A549 (cell line): ENCODE measurements around the gene DBF4.

Source experiments
- CHD2 ChIP-seq: fragments of 150-350 bp; IDR thresholded peaks from 2 replicates; pipeline ENCODE4 v1.6.1; 2014; ENCODE audit warnings: low read length; ENCODE audit not compliant: partially characterized antibody
- CTCF ChIP-seq: fragments of >200 bp; sonication (Bioruptor Twin); formaldehyde crosslinking; IDR thresholded peaks from 3 replicates; pipeline ENCODE4 v1.5.1; 2016
- EP300 ChIP-seq, 2 experiments: fragments of >200 bp; sonication (Bioruptor Twin); formaldehyde crosslinking; IDR thresholded peaks; 2 replicates in 1 of 2; 3 replicates in 1 of 2; pipeline ENCODE4 v1.6.1; 2016 to 2017
- HOXA7 ChIP-seq: fragments of 250-450 bp; sonication (Bioruptor Pico); IDR thresholded peaks from 2 replicates; pipeline ENCODE4 v1.5.0; 2020; ENCODE audit warnings: mild to moderate bottlenecking, moderate library complexity
- JUN ChIP-seq, 2 experiments: fragments of >200 bp; sonication (Bioruptor Twin); formaldehyde crosslinking; IDR thresholded peaks; 2 replicates in 1 of 2; 3 replicates in 1 of 2; pipeline ENCODE4 v1.6.1; 2016 to 2017
- JUNB ChIP-seq: fragments of >200 bp; sonication (Bioruptor Twin); formaldehyde crosslinking; IDR thresholded peaks from 2 replicates; pipeline ENCODE4 v1.6.1; 2016
- KDM5A ChIP-seq: fragments of 200-600 bp; sonication (generic); IDR thresholded peaks from 2 replicates; pipeline ENCODE4 v1.6.1; 2016; ENCODE audit warnings: antibody characterized with exemption, mild to moderate bottlenecking
- PBX3 ChIP-seq: IDR thresholded peaks from 2 replicates; pipeline ENCODE4 v1.6.1; 2012
- POLR2A ChIP-seq: IDR thresholded peaks from 2 replicates; pipeline ENCODE4 v1.6.1; 2012; ENCODE audit warnings: mild to moderate bottlenecking, low read length
- REST ChIP-seq: fragments of 200-600 bp; sonication (generic); IDR thresholded peaks from 2 replicates; pipeline ENCODE4 v1.6.1; 2016; ENCODE audit warnings: antibody characterized with exemption, mild to moderate bottlenecking, moderate library complexity

GRCh38 chr7:87874066-87874465 is 2.2 kb upstream of the DBF4 start:
- TF ChIP-seq HOXA7 (CRISPR knock-in tag): no peak
- no peak for TF ChIP-seq REST
- no peak for TF ChIP-seq CHD2
- TF ChIP-seq CTCF: no peak
- no peak for TF ChIP-seq JUNB
- TF ChIP-seq PBX3: no peak
- no peak for TF ChIP-seq EP300 (IDR thresholded peaks at IDR 0.05)
- TF ChIP-seq KDM5A: no peak
- no peak for TF ChIP-seq JUN (IDR thresholded peaks at IDR 0.05)
- no peak for TF ChIP-seq POLR2A
